Fibroblast of peridontal ligament (primary cell): Measurements from ENCODE around the gene ZNF366.

Experiments
- DNase-seq: peaks from one replicate; pipeline ENCODE4 v3.0.0-alpha.2; 2010; ENCODE audit errors: extremely low read depth

The ZNF366 gene

GRCh38 chr5:72489536-72489935, 17.7 kb downstream of the ZNF366 start:
- DNase-seq = no peak

DNA sequence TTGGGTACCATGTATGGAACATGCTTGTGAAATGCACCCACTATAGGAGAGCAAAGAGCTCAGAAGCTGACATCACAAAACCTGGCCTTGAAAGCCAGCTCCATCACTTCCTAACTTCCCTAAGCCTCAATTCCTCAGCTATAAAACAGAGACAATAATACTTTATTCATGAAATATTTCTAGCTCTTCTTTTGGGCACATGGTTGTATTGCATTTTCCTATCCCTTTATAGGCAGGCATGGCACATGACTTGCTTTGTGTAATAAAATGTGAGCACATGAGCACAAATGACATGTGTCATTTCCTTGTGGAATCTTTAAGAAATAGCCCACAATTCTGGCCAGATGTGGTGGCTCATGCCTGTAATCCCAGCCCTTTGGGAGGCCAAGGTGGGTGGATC, 18.5 kb downstream of the ZNF366 start:
- no peak for DNase-seq

DNA sequence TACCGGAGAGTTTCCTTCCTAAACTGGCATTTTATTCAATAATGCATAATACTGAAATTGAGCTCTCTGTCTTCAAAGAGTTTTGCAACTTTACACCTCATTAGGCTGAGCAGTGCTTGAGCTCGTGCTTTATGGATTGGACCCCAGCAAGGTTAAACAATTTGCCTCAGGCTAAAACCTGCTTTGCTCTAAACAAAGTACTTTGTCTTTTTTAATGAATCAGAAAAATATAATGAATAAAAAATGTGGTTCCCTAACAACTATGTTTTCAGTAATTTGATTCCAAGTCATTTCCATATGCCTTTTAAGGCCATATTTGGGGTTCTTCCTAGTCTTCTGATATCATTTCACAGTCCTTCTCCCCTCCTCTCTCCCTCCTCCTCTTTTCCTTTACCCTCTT, 20.0 kb downstream of the ZNF366 start:
- no peak for DNase-seq

DNA sequence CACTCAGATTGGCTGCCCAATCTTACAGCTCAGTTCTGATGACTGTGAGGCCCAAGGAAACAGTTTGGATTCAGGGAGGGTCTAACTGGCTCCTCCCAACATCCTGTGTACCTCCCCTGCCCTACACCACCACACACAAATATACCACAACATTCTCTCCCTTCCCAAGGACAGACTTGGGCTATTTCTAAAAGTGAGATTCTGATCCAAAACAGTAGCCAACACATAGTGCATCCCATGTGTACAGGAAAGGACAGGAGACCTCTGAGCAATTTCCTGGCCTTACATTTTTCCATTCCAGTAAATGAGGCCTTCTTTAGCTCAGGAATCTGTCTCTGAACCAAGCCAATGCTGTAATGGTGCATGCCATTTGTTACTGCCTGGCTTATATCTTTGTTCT, 20.8 kb downstream of the ZNF366 start:
- DNase-seq = peak; percentile 57

DNA sequence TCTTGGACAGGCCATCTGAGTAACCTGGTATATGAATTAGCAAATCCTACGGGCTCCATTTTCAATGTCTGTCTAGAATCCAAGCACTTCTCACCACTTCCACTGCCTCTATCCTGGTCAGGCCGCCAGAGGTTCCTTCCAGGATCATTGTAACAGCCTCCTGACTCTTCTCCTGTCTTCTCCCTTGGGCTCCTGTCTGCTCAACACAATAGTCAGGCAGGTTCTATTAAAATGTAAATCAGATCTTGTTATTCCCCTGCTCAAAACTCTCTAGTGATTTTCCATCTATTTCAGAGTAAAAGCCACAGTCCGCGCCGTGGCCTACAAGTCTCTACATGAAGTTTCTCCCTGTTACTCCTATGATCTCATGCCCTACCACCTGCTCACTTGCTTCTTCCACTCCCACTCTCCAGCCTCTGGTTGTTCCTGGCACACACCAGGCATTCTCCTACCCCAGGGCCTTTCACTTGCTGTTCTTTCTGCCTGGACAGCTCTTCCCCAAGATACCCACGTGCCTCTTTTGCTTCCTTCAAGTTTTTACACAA, 21.7 kb downstream of the ZNF366 start:
- no peak for DNase-seq

GRCh38 chr5:72482046-72482445, 25.2 kb downstream of the ZNF366 start:
- DNase-seq = no peak

GRCh38 chr5:72480841-72481240, 26.4 kb downstream of the ZNF366 start:
- no peak for DNase-seq

- no peak for DNase-seq
These were observed 27.3 kb downstream of the ZNF366 start for GRCh38 chr5:72479921-72480320.

- DNase-seq = peak; percentile 79
These were observed 28.5 kb downstream of the ZNF366 start for GRCh38 chr5:72478684-72479083.

GRCh38 chr5:72478276-72478675, 28.9 kb downstream of the ZNF366 start:
- DNase-seq = no peak

- DNase-seq = no peak
These were observed 29.6 kb downstream of the ZNF366 start for GRCh38 chr5:72477644-72478043.

GRCh38 chr5:72477176-72477575, 30.0 kb downstream of the ZNF366 start:
- no peak for DNase-seq

DNA sequence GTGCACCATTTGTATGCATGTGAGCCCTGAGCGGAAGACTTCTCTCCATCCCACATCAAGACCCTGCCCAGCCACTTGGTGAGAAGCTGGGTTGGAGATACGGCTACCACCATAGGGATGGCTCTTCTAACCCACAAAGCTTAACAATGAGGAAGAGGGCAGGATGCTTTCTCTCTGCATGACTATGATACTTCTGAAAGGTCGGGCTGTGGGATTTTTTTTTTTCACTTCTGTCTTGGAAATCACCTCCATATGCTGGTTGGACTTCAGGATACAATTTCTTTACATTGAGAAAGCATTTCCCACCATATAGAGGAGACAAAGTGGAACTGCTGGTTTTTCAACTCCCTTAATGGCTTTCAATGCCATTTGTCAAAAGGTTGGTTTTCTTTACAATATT, 30.5 kb downstream of the ZNF366 start:
- no peak for DNase-seq

GRCh38 chr5:72476275-72476674, 30.9 kb downstream of the ZNF366 start:
- no peak for DNase-seq

DNA sequence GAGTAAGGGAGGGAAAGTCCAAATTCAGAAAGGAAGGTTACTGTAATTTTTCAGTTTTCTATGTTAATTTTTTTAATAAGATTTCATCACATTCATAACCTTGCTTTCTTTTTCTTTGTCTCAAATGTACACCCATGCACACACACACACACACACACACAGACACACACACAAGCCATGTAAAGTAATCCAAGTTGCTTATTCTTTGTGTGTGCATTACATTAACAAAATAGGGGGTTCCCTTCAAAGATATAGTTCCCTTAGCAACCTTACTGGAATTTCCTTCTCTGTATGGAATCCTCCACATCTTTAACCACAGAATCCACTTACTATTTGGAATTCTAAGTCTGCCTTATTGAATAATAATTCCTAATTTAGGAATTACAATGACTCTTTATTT, 32.7 kb downstream of the ZNF366 start:
- no peak for DNase-seq

DNA sequence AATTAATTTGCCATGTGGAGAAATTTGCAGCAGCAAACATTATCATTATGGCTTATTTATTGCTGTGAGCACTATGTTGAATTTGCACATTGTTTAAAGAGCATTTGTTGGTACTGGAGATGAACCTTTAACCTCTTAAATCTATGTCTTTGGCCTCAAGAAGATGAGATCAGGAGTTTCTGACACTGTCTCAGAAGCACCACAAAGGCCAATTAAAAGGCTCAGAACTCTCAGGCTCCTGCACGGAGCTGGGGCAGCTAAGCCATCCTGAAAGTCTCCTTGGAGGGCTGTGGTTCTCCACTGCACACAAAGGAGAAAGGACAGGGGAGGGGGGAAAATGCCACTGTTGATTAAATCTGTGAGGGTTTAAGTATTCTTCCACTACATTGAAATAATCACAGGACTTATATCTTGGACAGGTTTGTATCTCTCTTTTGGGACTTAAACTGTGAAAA, 33.1 kb downstream of the ZNF366 start:
- DNase-seq = no peak

- peak; percentile 60 for DNase-seq
These were observed 34.4 kb downstream of the ZNF366 start for GRCh38 chr5:72472666-72473422.

GRCh38 chr5:72472031-72472430, 35.2 kb downstream of the ZNF366 start:
- no peak for DNase-seq

DNA sequence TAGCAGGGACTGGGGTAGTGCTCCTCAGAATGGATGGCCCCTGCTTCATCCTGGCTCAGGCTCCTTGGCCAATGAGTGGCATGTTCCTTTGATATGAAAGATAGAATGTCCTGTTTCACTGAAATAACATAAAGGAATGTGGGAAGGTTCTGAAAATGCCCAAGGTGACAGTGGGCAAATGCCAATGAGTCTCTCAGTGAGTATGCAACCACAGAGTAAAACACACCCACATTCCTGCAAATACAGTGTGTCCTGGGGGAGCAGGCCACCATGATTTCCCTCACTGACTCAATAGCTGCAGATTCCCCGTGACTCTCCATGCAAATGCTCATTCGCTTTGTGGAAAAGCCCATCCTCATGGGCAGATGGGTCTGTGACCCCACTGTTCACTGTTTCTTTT, 36.4 kb downstream of the ZNF366 start:
- DNase-seq = peak; percentile 32

DNA sequence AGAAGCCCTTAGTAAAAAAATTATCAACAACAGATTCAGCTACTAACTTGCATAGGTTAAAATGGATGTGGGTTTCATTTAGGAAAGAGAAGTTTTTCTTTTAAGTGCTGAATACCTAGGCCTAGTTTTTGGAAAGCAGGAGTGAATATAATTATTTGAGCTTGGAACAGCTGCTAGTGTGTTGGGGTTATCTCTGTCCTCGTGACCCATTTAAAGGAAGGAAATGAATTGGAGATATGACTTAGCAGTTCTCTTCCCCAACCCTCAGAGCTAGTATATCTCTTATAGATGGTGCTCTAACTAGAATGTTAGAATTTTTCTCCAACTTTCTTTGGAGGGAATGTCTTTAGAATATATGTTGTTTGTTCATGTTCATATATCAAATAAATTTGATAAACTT, 38.6 kb downstream of the ZNF366 start:
- DNase-seq = no peak

GRCh38 chr5:72468024-72468423, 39.2 kb downstream of the ZNF366 start:
- DNase-seq = peak; percentile 83

- no peak for DNase-seq
These were observed 39.7 kb downstream of the ZNF366 start for GRCh38 chr5:72467461-72467860.
